Spleen (tissue), 7 donors: Measurements from ENCODE around the gene MRPS26.

ENCODE experiments used
- CTCF ChIP-seq, 11 experiments: fragments of 200-600 bp in 7 of 11; fragments of 450-650 bp in 4 of 11; sonication (generic) in 4 of 11; IDR thresholded peaks in 8 of 11; conservative IDR thresholded peaks in 3 of 11; 1 replicate in 7 of 11; 2 replicates in 4 of 11; pipeline versions ENCODE4 v1.4.0 to v1.8.0; 2016 to 2021; ENCODE audit warnings: antibody characterized with exemption in 11 of 11, inconsistent platforms in 4 of 11, mild to moderate bottlenecking in 1 of 11
- POLR2AphosphoS5 ChIP-seq, 3 donors: sonication (generic); formaldehyde crosslinking; IDR thresholded peaks; one replicate each; pipeline ENCODE4 v1.5.1; 2017; ENCODE audit warnings: antibody characterized with exemption in 3 of 3
- donor health status: DM: no; HTN: no; CAD: no; lungs with moderate emphysema.
- donor health status: DM: no; HTN: no; CAD: no.
- donor health status: DM: no; HTN: no; CAD: no.

DNA sequence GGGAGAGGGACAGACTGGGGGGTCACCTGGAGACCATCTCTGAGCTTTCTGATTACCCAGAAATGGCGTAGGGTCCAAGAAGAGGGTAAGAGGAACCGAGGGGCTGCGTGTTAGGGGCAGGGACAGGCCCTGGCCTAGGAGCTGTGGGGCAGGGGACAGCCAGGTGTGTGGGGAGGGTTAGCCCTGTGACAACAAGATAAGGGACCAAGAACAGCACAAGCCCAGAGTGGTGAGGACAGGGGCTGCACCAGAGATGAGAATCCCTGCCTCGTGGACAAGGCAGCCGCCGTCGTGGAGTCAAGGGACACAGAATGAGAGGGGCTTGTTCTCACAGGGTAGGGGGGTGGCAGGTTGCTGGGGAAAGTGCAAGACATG, 39.1 kb downstream of the MRPS26 start:
- TF ChIP-seq CTCF (IDR thresholded peaks at IDR 0.05 in 8 of 11, conservative IDR thresholded peaks at IDR 0.05 in 3 of 11) (no peak), POLR2AphosphoS5 (IDR thresholded peaks at IDR 0.05) (no peak)
